Osteocyte (in vitro differentiated cells): Measurements from ENCODE around the gene FJX1. TPM values are rescaled to one million over a fixed set of nuclear protein-coding genes. Genes with fewer than 3 reads are reported as not detected.

Experiments
- DNase-seq: peaks from one replicate; pipeline ENCODE4 v3.0.0; 2021; ENCODE audit warnings: mixed read lengths; ENCODE audit not compliant: unreplicated experiment; ENCODE audit errors: extremely low spot score
- H3K27ac Mint-ChIP-seq: one replicate; pipeline ENCODE4 v1.8.0; 2021; ENCODE audit warnings: mild to moderate bottlenecking, mixed read lengths; ENCODE audit not compliant: unreplicated experiment
- H3K27me3 Mint-ChIP-seq: one replicate; pipeline ENCODE4 v1.8.0; 2021; ENCODE audit warnings: mixed read lengths; ENCODE audit not compliant: unreplicated experiment
- H3K36me3 Mint-ChIP-seq: one replicate; pipeline ENCODE4 v1.8.0; 2021; ENCODE audit warnings: mixed read lengths; ENCODE audit not compliant: unreplicated experiment
- H3K4me1 Mint-ChIP-seq: one replicate; pipeline ENCODE4 v1.8.0; 2021; ENCODE audit warnings: mixed read lengths; ENCODE audit not compliant: unreplicated experiment
- H3K4me3 Mint-ChIP-seq: one replicate; pipeline ENCODE4 v1.8.0; 2021; ENCODE audit warnings: mild to moderate bottlenecking, moderate library complexity, mixed read lengths; ENCODE audit not compliant: unreplicated experiment
- H3K9me3 Mint-ChIP-seq: one replicate; pipeline ENCODE4 v1.8.0; 2021; ENCODE audit warnings: mixed read lengths; ENCODE audit not compliant: unreplicated experiment
- CTCF ChIP-seq: fragments of 200-600 bp; sonication (generic); IDR thresholded peaks from 2 replicates; pipeline ENCODE4 v1.5.0; 2021; ENCODE audit warnings: antibody characterized with exemption, mild to moderate bottlenecking, moderate library complexity
- total RNA-seq: library from RNA; stranded (reverse); gene quantifications from 2 replicates; pipeline ENCODE4 v1.2.1, GENCODE V29; 2021

The FJX1 gene
- total RNA-seq, 1 donor from 2014 or later: 21.6 TPM

DNA sequence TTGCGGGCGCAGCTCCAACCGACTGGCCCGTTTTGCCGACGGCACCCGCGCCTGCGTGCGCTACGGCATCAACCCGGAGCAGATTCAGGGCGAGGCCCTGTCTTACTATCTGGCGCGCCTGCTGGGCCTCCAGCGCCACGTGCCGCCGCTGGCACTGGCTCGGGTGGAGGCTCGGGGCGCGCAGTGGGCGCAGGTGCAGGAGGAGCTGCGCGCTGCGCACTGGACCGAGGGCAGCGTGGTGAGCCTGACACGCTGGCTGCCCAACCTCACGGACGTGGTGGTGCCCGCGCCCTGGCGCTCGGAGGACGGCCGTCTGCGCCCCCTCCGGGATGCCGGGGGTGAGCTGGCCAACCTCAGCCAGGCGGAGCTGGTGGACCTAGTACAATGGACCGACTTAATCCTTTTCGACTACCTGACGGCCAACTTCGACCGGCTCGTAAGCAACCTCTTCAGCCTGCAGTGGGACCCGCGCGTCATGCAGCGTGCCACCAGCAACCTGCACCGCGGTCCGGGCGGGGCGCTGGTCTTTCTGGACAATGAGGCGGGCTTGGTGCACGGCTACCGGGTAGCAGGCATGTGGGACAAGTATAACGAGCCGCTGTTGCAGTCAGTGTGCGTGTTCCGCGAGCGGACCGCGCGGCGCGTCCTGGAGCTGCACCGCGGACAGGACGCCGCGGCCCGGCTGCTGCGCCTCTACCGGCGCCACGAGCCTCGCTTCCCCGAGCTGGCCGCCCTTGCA is 1.0 kb downstream of the FJX1 start:
- peak overlapping the region; percentile 80 for H3K27ac Mint-ChIP-seq
- no peaks in the 10 kb centered on the region for H3K27me3 Mint-ChIP-seq
- H3K4me1 Mint-ChIP-seq: peaks cover 58% of the 10 kb centered on the region
- peak overlapping the region; percentile 81 for H3K4me3 Mint-ChIP-seq
- peak; percentile 85 for DNase-seq
- no peaks in the 10 kb centered on the region for H3K36me3 Mint-ChIP-seq
- no peak for TF ChIP-seq CTCF
- no peaks in the 10 kb centered on the region for H3K9me3 Mint-ChIP-seq

DNA sequence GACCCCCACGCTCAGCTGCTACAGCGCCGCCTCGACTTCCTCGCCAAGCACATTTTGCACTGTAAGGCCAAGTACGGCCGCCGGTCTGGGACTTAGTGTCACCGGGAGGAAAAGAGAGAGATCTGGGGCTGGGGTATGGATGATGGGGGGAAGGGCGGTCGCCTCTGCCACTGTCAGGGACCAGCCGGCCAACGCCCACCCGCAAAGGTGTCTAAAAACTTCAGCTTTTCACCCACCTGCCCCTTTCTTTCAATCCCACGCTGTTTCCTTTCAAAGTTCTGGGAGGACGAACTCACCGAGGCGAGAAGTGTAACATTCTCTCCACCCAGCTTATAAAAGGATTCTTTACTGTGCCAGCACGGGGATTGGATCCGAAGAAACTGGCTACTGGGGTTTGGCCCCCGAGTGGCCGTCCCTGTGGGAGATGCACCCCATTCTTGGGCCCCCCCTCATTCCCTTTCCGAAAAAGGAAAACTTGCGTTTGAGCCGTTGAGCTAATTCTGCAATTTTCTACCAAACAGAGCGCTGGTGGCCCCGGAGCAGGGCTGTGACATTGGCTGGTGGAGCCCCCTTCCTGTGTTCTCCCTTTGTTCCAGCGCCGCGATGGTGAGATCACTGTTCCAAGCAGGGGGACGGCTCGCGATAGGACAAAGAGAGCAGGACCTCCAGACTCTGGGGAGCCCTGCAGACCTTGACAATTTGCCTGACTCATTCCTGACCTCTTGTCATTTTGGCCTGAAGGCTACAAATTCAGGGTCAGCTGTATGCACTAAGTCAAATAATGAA is 1.8 kb downstream of the FJX1 start:
- peak; percentile 23 for TF ChIP-seq CTCF
- H3K27me3 Mint-ChIP-seq: no peaks in the 10 kb centered on the region
- no peaks in the 10 kb centered on the region for H3K36me3 Mint-ChIP-seq
- peaks cover 63% of the 10 kb centered on the region for H3K4me1 Mint-ChIP-seq
- no peaks in the 10 kb centered on the region for H3K9me3 Mint-ChIP-seq
- DNase-seq: no peak
- peak overlapping the region; percentile 80 for H3K27ac Mint-ChIP-seq
- H3K4me3 Mint-ChIP-seq: peak overlapping the region; percentile 81

GRCh38 chr11:35620795-35621194 is 2.5 kb downstream of the FJX1 start:
- no peaks in the 10 kb centered on the region for H3K9me3 Mint-ChIP-seq
- H3K27me3 Mint-ChIP-seq: no peaks in the 10 kb centered on the region
- DNase-seq: no peak
- H3K4me3 Mint-ChIP-seq: peak overlapping the region; percentile 54
- no peak for TF ChIP-seq CTCF
- H3K27ac Mint-ChIP-seq: peak overlapping the region; percentile 84
- peaks cover 66% of the 10 kb centered on the region for H3K4me1 Mint-ChIP-seq
- no peaks in the 10 kb centered on the region for H3K36me3 Mint-ChIP-seq

GRCh38 chr11:35621620-35622019 is 3.4 kb downstream of the FJX1 start:
- TF ChIP-seq CTCF: no peak
- no peak for DNase-seq
- peak overlapping the region; percentile 54 for H3K4me3 Mint-ChIP-seq
- H3K36me3 Mint-ChIP-seq: no peaks in the 10 kb centered on the region
- no peaks in the 10 kb centered on the region for H3K9me3 Mint-ChIP-seq
- no peaks in the 10 kb centered on the region for H3K27me3 Mint-ChIP-seq
- peak overlapping the region; percentile 84 for H3K27ac Mint-ChIP-seq
- H3K4me1 Mint-ChIP-seq: peaks cover 71% of the 10 kb centered on the region

- Mint-ChIP-seq H3K27ac (peak overlapping the region; percentile 84), H3K27me3 (no peaks in the 10 kb centered on the region), H3K4me3 (peak overlapping the region; percentile 54), H3K9me3 (no peaks in the 10 kb centered on the region), H3K4me1 (peaks cover 73% of the 10 kb centered on the region), H3K36me3 (no peaks in the 10 kb centered on the region)
- no peak for TF ChIP-seq CTCF
- no peak for DNase-seq
Measured at GRCh38 chr11:35622070-35622469, 3.8 kb downstream of the FJX1 start.
